ENCODE measurements around the gene SLC4A1AP.

SLC4A1AP gene

DNA sequence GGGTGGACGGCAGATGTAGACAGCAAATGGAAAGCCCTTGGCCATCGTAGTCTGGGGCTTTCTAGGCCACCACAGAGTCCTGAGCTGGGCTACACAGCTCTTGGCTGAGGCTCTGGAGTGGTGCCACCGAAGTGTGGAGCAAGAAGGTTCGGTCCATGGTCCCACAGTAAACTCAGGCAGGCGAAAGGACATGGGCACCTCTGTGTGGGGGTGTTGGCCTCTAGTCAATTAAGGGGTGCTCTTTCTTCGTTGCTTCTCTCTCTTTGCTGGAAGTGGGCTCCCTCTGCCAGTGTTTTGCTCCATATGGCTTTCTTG is 73.2 kb downstream of the SLC4A1AP start:
- in situ Hi-C loops (cut with HindIII; ENCODE audit: low sequenced_read_pairs), result loop anchor here (5.0 kb wide), 1 partner anchor 670 kb away; no protein-coding TSS in a partner anchor

DNA sequence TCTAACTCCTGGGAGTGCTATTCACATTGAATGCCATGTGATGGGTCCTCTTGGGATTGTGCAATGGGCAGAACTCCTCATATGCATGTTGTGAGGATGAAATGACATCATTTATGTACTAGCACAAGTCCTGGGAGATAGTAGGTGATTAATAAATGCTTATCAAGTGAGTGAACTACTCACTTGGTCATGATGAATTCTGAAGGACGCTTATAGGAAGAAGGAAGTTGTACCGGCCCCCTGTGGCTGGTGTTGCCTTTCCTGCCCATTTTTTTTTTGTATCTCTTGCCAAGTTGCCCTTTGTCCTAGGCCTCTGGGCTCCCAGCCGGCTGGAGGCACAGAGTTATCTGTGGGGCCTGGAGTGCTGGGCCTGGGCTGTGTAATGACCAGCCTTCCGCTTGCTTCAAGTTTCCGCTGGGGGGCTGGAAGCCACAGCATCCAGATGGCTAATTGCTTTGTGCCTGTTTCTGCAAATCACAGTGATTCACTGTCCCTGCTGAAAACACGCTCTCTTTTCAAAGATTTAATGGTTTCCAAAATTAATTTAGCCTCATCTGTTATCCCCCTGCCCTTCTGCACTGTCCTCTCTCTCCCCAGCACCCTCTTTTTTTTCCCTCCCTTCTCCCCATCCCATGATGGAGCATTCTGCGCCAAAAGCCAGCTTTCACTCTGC is 74.1 kb downstream of the SLC4A1AP start:
- in situ Hi-C loops (cut with HindIII; ENCODE audit: low sequenced_read_pairs), result loop anchor here (5.0 kb wide), 1 partner anchor 669 kb away; no protein-coding TSS in a partner anchor

DNA sequence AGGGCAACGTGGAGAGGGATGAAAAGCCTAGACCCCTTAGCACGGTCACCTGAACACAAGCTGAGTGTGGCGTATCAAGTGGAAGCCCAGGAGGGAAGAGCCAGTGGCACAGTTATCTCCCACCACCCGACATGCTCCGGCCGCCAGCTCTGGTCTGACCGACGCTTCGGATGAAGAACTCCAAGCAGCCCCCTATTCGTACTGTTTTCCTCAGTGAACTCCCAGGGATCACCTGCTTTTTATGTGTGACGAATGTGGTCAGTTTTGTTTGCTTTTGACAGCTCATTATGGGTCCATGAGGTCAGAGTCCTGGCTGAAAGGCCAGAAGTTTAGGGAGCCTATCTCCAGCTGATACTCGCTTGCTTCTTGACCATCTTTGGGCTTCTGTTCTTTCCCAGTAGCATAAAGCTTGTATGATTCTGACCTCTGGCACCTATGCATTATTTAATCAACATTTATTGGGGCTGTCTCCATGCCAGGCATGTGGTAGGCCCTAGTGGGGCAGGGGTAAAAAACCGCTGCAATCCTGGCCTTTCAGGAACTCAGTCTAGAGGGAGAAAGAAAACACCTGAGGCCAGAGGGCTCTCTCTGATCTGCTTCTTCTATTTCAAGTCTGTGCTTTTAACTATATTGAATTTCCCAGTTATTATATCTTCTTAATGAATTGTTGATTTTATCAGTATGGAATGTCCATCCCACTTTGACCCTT is 74.8 kb downstream of the SLC4A1AP start:
- in situ Hi-C loops (cut with HindIII; ENCODE audit: low sequenced_read_pairs), result loop anchor here (5.0 kb wide), 1 partner anchor 669 kb away; no protein-coding TSS in a partner anchor

DNA sequence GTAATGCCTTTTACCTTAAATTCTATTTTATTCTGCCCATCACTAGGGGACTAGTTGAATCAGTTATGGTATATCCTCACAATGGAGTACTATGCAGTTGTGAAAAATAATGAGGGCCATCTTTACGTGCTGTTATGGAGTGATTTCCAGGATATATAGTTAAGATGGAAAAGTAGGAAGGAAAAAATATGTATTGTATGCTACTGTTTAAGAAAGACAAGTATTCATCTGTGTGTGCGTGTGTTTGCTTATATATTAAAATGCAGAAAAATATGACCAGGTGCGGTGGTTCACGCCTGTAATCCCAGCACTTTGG is 75.3 kb downstream of the SLC4A1AP start:
- in situ Hi-C loops (cut with HindIII; ENCODE audit: low sequenced_read_pairs), result loop anchor here (5.0 kb wide), 1 partner anchor 668 kb away; no protein-coding TSS in a partner anchor

DNA sequence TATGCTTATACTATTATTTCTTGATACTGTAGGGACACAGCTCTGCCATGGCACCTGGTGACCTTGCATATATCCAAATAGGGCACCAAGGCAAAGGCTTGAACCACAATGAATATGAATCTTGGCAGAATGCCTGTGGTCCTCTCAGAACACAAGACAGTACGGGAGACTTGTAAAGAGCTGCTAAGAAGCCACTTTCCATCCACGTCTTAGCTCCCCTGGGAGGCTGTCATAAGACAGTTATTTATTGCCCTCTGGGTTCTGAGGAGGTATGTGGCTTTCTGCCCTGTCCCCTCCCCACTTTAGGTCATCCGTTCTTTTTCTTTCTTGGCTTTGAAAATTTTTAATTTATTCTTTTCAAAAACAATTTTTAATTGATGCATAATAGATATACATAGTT is 78.0 kb downstream of the SLC4A1AP start:
- in situ Hi-C loops (cut with HindIII; ENCODE audit: low sequenced_read_pairs), result no loop called here

DNA sequence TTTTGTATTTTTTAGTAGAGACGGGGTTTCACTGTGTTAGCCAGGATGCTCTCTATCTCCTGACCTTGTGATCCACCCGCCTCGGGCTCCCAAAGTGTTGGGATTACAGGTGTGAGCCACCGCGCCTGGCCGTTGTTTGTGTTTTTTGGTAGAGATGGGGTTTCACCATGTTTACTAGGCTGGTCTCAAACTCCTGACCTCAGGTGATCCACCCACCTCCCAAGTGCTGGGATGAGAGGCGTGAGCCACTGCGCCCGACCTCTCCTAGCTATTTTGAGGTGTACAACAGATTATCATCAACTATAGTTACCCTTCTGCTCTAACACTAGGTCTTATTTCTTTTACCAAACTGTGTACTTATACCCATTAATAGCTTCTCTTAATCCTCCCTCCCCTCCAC is 78.9 kb downstream of the SLC4A1AP start:
- in situ Hi-C loops (cut with HindIII; ENCODE audit: low sequenced_read_pairs), result no loop called here

Data from endothelial cell of hepatic sinusoid (primary cell).